GM18858 (cell line): ENCODE measurements around the gene CASKIN1.

Source experiments
- ATAC-seq: cut with Tn5 transposase; IDR thresholded peaks from one replicate; pipeline ENCODE4 v1.9.1; 2021; ENCODE audit not compliant: unreplicated experiment

Gene CASKIN1

GRCh38 chr16:2232094-2232990, 35.9 kb upstream of the CASKIN1 start:
- ATAC-seq: no peak

GRCh38 chr16:2231016-2231931, 34.9 kb upstream of the CASKIN1 start:
- ATAC-seq: no peak

- no peak for ATAC-seq
Observed at GRCh38 chr16:2230376-2230775, 34.0 kb upstream of the CASKIN1 start.

- ATAC-seq: no peak
Observed at GRCh38 chr16:2229632-2230250, 33.3 kb upstream of the CASKIN1 start.

GRCh38 chr16:2229091-2229490, 32.7 kb upstream of the CASKIN1 start:
- ATAC-seq: no peak

- ATAC-seq: no peak
Observed at GRCh38 chr16:2228161-2228824, 31.9 kb upstream of the CASKIN1 start.

- ATAC-seq: no peak
Observed at GRCh38 chr16:2226918-2227317, 30.5 kb upstream of the CASKIN1 start.

- no peak for ATAC-seq
Observed at GRCh38 chr16:2226245-2226793, 29.9 kb upstream of the CASKIN1 start.

- ATAC-seq: peak; percentile 2
Observed at GRCh38 chr16:2223942-2224486, 27.6 kb upstream of the CASKIN1 start.

GRCh38 chr16:2223221-2223941, 27.0 kb upstream of the CASKIN1 start, which contains the start of gene E4F1:
Gene E4F1 (plus strand): TSS chr16:2223591. CDS start chr16:2223614, 23 bp downstream.
- peak; percentile 68 for ATAC-seq

GRCh38 chr16:2216330-2216729, 19.9 kb upstream of the CASKIN1 start:
- ATAC-seq: no peak

- ATAC-seq: no peak
Observed at GRCh38 chr16:2214719-2214968, 18.2 kb upstream of the CASKIN1 start, which contains the start of gene PGP. Gene PGP (minus strand): TSS chr16:2214840. CDS start chr16:2214777, 63 bp downstream.

GRCh38 chr16:2213817-2214718, 17.7 kb upstream of the CASKIN1 start:
- peak; percentile 10 for ATAC-seq

- no peak for ATAC-seq
Observed at GRCh38 chr16:2212362-2213324, 16.2 kb upstream of the CASKIN1 start.

- ATAC-seq: no peak
Observed at GRCh38 chr16:2211923-2212347, 15.5 kb upstream of the CASKIN1 start.

- no peak for ATAC-seq
Observed at GRCh38 chr16:2210386-2211365, 14.3 kb upstream of the CASKIN1 start, which contains the start of gene BRICD5. Gene BRICD5 (minus strand): TSS chr16:2210863. CDS start chr16:2210833, 30 bp downstream.
